Subcutaneous adipose tissue (tissue), 4 donors: Measurements from ENCODE around the gene DAND5. TPM values are rescaled to one million over a fixed set of nuclear protein-coding genes. Genes with fewer than 3 reads are reported as not detected.

Experiments
- total RNA-seq, 4 donors: library from RNA; depleted of rRNA; stranded (reverse); fragments of >200 nt; gene quantifications; one replicate each; pipeline ENCODE4 v1.1.0, GENCODE V29; 2016
- TF ChIP-seq, protein P1 (sequence below): fragments of 450-650 bp; IDR thresholded peaks from one replicate; pipeline ENCODE4 v1.5.1; 2016; ENCODE audit warnings: low read depth, mild to moderate bottlenecking, control low read depth, antibody characterized with exemption, moderate library complexity

The DAND5 gene
- total RNA-seq, 4 donors from 2014 or later: not detected

GRCh38 chr19:13013649-13014048 is 44.3 kb downstream of the DAND5 start:
- TF ChIP-seq, protein P1, sequence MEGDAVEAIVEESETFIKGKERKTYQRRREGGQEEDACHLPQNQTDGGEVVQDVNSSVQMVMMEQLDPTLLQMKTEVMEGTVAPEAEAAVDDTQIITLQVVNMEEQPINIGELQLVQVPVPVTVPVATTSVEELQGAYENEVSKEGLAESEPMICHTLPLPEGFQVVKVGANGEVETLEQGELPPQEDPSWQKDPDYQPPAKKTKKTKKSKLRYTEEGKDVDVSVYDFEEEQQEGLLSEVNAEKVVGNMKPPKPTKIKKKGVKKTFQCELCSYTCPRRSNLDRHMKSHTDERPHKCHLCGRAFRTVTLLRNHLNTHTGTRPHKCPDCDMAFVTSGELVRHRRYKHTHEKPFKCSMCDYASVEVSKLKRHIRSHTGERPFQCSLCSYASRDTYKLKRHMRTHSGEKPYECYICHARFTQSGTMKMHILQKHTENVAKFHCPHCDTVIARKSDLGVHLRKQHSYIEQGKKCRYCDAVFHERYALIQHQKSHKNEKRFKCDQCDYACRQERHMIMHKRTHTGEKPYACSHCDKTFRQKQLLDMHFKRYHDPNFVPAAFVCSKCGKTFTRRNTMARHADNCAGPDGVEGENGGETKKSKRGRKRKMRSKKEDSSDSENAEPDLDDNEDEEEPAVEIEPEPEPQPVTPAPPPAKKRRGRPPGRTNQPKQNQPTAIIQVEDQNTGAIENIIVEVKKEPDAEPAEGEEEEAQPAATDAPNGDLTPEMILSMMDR: no peak

GRCh38 chr19:13014101-13014920 is 44.9 kb downstream of the DAND5 start:
- TF ChIP-seq, protein P1: no peak

GRCh38 chr19:13014921-13015280 is 45.5 kb downstream of the DAND5 start:
- TF ChIP-seq, protein P1: no peak

DNA sequence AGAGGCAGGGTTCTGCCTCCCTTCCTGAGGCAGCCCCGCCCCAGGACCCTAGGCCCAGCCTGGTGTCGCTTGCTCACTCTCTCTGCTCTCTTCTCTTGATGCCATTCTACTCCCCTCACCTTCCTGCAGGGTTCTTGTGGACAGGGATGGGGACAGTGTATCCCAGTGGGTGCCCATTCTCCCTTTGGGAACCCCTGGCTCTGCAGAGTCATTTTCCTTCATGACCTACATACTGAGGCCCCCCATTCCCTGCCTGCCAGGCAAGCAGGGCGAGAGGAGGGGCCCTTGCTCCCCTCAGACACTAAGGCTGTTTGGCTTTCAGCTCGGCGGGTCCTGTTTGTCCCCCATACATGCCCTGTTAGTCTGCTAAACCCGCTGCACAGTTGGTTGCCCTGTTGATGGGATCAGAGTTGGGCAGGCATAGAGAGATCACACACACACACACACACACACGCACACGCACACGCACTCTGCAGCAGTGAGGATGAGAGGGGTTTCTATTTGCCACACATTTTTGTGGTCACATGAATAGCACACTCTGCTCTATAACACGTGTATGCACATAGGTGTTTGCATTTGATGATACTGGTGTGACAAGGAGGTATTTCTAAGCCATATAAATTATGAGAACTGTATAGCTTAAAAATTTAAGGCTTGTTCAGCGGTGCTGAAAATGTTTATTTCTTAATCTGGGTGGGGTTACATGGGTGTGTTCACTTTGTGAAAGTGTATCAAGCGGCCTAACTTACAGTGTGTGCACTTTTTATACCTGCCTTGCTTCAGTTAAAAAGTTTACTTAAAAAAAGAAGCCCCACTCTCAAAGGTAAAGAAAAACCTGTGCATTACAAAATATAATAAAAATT is 46.2 kb downstream of the DAND5 start:
- TF ChIP-seq, protein P1: no peak

DNA sequence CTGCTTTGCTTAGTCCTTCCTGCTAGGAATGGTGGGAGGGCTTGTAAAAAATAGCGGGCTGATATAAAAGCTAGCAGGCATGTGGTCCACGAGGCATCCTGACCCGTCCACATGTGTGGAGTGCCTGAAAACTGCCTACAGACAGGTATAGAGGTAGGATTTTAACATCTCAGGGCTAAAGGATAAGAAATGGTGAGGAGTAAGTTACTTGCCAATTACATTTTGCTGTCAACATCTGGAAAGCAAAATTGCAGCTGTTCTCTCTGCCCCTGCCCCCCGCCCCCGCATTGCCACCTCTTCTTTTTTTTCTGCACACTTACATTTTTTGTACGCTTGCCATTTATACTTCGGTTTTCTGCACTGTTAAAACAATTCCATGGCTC is 46.9 kb downstream of the DAND5 start:
- TF ChIP-seq, protein P1: no peak

DNA sequence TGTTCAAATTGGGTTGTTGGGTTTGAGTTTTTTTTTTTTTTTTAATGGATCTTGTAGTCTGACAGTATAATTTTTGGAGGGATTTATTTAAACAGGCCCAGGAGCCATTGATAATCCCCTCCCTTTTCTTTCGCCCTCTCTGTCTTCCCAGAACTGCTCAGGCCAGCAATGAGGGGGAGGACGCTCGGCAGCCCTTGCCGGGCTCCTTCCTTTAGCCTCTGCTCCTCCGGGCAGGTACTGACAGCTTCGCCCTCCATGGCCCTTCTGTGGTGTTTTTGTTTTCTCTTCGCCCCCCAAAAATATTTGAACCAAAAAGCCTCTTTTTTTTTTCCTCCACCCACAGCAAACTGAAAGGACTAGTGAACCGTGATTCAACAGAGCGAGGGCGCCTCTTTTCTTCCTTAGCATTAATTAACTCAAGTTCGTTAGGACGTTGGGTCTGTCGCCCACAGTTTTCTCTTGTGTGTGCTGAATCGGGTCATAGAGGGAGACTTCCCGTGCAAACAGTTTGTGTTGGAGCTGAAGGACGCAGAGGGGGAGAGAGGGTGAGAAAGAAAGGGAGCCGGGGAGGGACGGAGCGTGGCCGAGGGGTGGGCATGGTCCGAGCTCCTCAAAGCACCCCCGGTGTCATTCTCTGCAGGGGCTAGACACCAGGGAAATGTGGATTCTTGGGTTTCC is 47.4 kb downstream of the DAND5 start:
- TF ChIP-seq, protein P1: no peak
